Astrocyte (in vitro differentiated cells and primary cell): ENCODE results near the gene PSME3IP1.

Experiments used
- CTCF ChIP-seq: IDR thresholded peaks from 2 replicates; pipeline ENCODE4 v1.5.1; 2011; ENCODE audit warnings: low read depth, mild to moderate bottlenecking, inconsistent platforms, low read length, moderate library complexity; ENCODE audit not compliant: insufficient read depth
- EZH2 ChIP-seq: IDR thresholded peaks from 2 replicates; pipeline ENCODE4 v1.6.1; 2012; ENCODE audit warnings: mild to moderate bottlenecking, low read length, inconsistent platforms; ENCODE audit not compliant: insufficient read depth

GRCh38 chr16:57165483-57165882, 20.4 kb downstream of the PSME3IP1 start:
- TF ChIP-seq CTCF (no peak), EZH2 (no peak)
